Fibroblast of lung (primary cell): ENCODE results near the gene HIVEP1.

Experiments
- CTCF ChIP-seq, 2 donors: IDR thresholded peaks in 1 of 2; conservative IDR thresholded peaks in 1 of 2; 1 replicate in 1 of 2; 2 replicates in 1 of 2; pipeline ENCODE4 v1.5.1; 2011 to 2012; ENCODE audit warnings: low read length in 2 of 2, control low read depth in 1 of 2, inconsistent platforms in 1 of 2, low read depth in 1 of 2, mild to moderate bottlenecking in 1 of 2
- EZH2 ChIP-seq: IDR thresholded peaks from 2 replicates; pipeline ENCODE4 v1.5.1; 2012; ENCODE audit warnings: low read length, control low read depth, mild to moderate bottlenecking; ENCODE audit errors: missing control alignments

GRCh38 chr6:12190252-12190651, 178.1 kb downstream of the HIVEP1 start:
- TF ChIP-seq CTCF (conservative IDR thresholded peaks at IDR 0.05 in 1 of 2, IDR thresholded peaks at IDR 0.05 in 1 of 2; ENCODE audit: low read depth in 1 of 2, low read length in 2 of 2) = no peak
- TF ChIP-seq EZH2 = no peak
